IMR-90 (cell line): ENCODE measurements around the gene CLTA. TPM values are rescaled to one million over a fixed set of nuclear protein-coding genes. Genes with fewer than 3 reads are reported as not detected.

Experiments used
- ATAC-seq: fragments of 200-7000 bp; cut with Tn5 transposase; 2 replicates; pipeline ENCODE4 v1.9.1; 2020; ENCODE audit warnings: low read depth, mild to moderate bottlenecking, moderate library complexity
- BruUV-seq: library from RNA; stranded (reverse); fragments of 400-500 nt; replicated peaks from 2 replicates; lab custom pipeline; 2021; lab: Mats Ljungman, UMichigan
- CTCF ChIA-PET: fragments of 300-600 bp; formaldehyde crosslinking; extraction: SDS; loops from one replicate; lab custom pipeline; 2021; ENCODE audit warnings: antibody characterized with exemption; lab: Yijun Ruan, JAX
- POLR2A ChIA-PET: fragments of 300-600 bp; sonication (Branson Sonifier 250); formaldehyde crosslinking; loops from one replicate; lab custom pipeline; 2022; ENCODE audit warnings: antibody characterized with exemption; ENCODE audit not compliant: unreplicated experiment; lab: Charles Lee
- DNase-seq: peaks from one replicate; pipeline ENCODE4 v3.0.0; 2013
- H2AFZ ChIP-seq: replicated peaks from 2 replicates; pipeline ENCODE3; 2013; ENCODE audit warnings: low read length, mild to moderate bottlenecking; ENCODE audit not compliant: poor library complexity
- H2AK5ac ChIP-seq: 2 replicates; pipeline ENCODE4 v1.6.1; 2013; ENCODE audit warnings: low read depth, low read length, inconsistent platforms
- H2AK9ac ChIP-seq: replicated peaks from 2 replicates; pipeline ENCODE3; 2013; ENCODE audit warnings: mild to moderate bottlenecking, low read depth, low read length, moderate library complexity; ENCODE audit not compliant: poor library complexity
- H2BK120ac ChIP-seq: 2 replicates; pipeline ENCODE4 v1.6.1; 2013; ENCODE audit warnings: low read depth, low read length, inconsistent platforms
- H2BK15ac ChIP-seq: 3 replicates; pipeline ENCODE4 v1.6.1; 2013; ENCODE audit warnings: low read depth, low read length, inconsistent platforms
- H2BK20ac ChIP-seq: 2 replicates; pipeline ENCODE4 v1.6.1; 2013; ENCODE audit warnings: low read depth, mild to moderate bottlenecking, inconsistent platforms, low read length, moderate library complexity
- H2BK5ac ChIP-seq: 2 replicates; pipeline ENCODE4 v1.6.1; 2013; ENCODE audit warnings: mild to moderate bottlenecking, low read depth, low read length, inconsistent platforms; ENCODE audit not compliant: poor library complexity, severe bottlenecking
- H3K14ac ChIP-seq: replicated peaks from 2 replicates; pipeline ENCODE4 v1.6.1; 2013; ENCODE audit warnings: low read depth, low read length, inconsistent platforms
- H3K18ac ChIP-seq: 2 replicates; pipeline ENCODE4 v1.6.1; 2013; ENCODE audit warnings: low read depth, low read length, control low read depth
- H3K23ac ChIP-seq: 2 replicates; pipeline ENCODE4 v1.6.1; 2013; ENCODE audit warnings: low read depth, low read length, inconsistent platforms
- H3K27ac ChIP-seq: 2 replicates; pipeline ENCODE4 v1.5.1; 2013; ENCODE audit warnings: mild to moderate bottlenecking, control low read depth, low read length; ENCODE audit not compliant: insufficient read depth
- H3K27me3 ChIP-seq: 2 replicates; pipeline ENCODE4 v1.6.1; 2013; ENCODE audit warnings: low read length; ENCODE audit not compliant: control insufficient read depth, insufficient read depth
- H3K36me3 ChIP-seq: 2 replicates; pipeline ENCODE4 v1.6.1; 2013; ENCODE audit warnings: low read length, mixed read lengths; ENCODE audit not compliant: control insufficient read depth, insufficient read depth
- H3K4ac ChIP-seq: 2 replicates; pipeline ENCODE4 v1.6.1; 2013; ENCODE audit warnings: low read depth, low read length, inconsistent platforms
- H3K4me1 ChIP-seq: 2 replicates; pipeline ENCODE4 v1.6.1; 2013; ENCODE audit warnings: low read length, mixed read lengths; ENCODE audit not compliant: control insufficient read depth, insufficient read depth
- H3K4me2 ChIP-seq: 2 replicates; pipeline ENCODE4 v1.6.1; 2013; ENCODE audit warnings: low read depth, mild to moderate bottlenecking, control low read depth, low read length, moderate library complexity
- H3K4me3 ChIP-seq: 2 replicates; pipeline ENCODE4 v1.5.1; 2013; ENCODE audit warnings: low read depth, mild to moderate bottlenecking, control low read depth, low read length, moderate library complexity; ENCODE audit not compliant: insufficient read depth
- H3K56ac ChIP-seq: 2 replicates; pipeline ENCODE4 v1.6.1; 2013; ENCODE audit warnings: low read length, inconsistent platforms; ENCODE audit not compliant: insufficient read depth; ENCODE audit errors: extremely low read depth
- H3K79me1 ChIP-seq, 2 experiments: 2 replicates each; pipeline ENCODE4 v1.6.1; 2013; ENCODE audit warnings: low read length in 2 of 2, inconsistent platforms in 1 of 2, low read depth in 1 of 2
- H3K9ac ChIP-seq: 2 replicates; pipeline ENCODE4 v1.6.1; 2013; ENCODE audit warnings: low read depth, low read length, control low read depth
- H3K9me1 ChIP-seq: 2 replicates; pipeline ENCODE4 v1.6.1; 2013; ENCODE audit warnings: low read length, inconsistent platforms; ENCODE audit not compliant: insufficient read depth
- H3K9me3 ChIP-seq: 2 replicates; pipeline ENCODE4 v1.6.1; 2013; ENCODE audit warnings: low read length; ENCODE audit not compliant: control insufficient read depth, insufficient read depth
- H4K20me1 ChIP-seq: 2 replicates; pipeline ENCODE4 v1.6.1; 2013; ENCODE audit warnings: low read length, inconsistent platforms; ENCODE audit not compliant: insufficient read depth
- H4K5ac ChIP-seq: 2 replicates; pipeline ENCODE4 v1.6.1; 2013; ENCODE audit warnings: mild to moderate bottlenecking, low read depth, low read length, control low read depth
- H4K8ac ChIP-seq, 2 experiments: 2 replicates each; pipeline ENCODE4 v1.6.1; 2013; ENCODE audit warnings: low read depth in 2 of 2, low read length in 2 of 2, control low read depth in 1 of 2, inconsistent platforms in 1 of 2
- H4K91ac ChIP-seq: 2 replicates; pipeline ENCODE4 v1.6.1; 2013; ENCODE audit warnings: low read depth, low read length, inconsistent platforms; ENCODE audit not compliant: insufficient read depth
- CEBPB ChIP-seq: IDR thresholded peaks from 2 replicates; pipeline ENCODE4 v1.6.1; 2012; ENCODE audit warnings: low read depth, low read length, improper control_type of control experiment
- ELK1 ChIP-seq: fragments of 150-350 bp; IDR thresholded peaks from 2 replicates; pipeline ENCODE4 v1.6.1; 2016; ENCODE audit warnings: low read depth, mild to moderate bottlenecking, low read length, moderate library complexity, borderline replicate concordance
- FOS ChIP-seq: fragments of 150-350 bp; IDR thresholded peaks from 2 replicates; pipeline ENCODE4 v1.6.1; 2016; ENCODE audit warnings: low read depth, low read length
- MAFK ChIP-seq: IDR thresholded peaks from 2 replicates; pipeline ENCODE4 v1.6.1; 2012; ENCODE audit warnings: low read depth, low read length, improper control_type of control experiment
- MXI1 ChIP-seq: IDR thresholded peaks from 2 replicates; pipeline ENCODE4 v1.6.1; 2012; ENCODE audit warnings: low read depth, mild to moderate bottlenecking, low read length, moderate library complexity, borderline replicate concordance
- NFE2L2 ChIP-seq: fragments of 150-350 bp; IDR thresholded peaks from 2 replicates; pipeline ENCODE4 v1.6.1; 2016; ENCODE audit warnings: low read depth, mild to moderate bottlenecking, low read length
- POLR2A ChIP-seq: IDR thresholded peaks from 2 replicates; pipeline ENCODE4 v1.6.1; 2012; ENCODE audit warnings: mild to moderate bottlenecking, low read depth, low read length
- RAD21 ChIP-seq: IDR thresholded peaks from 2 replicates; pipeline ENCODE4 v1.6.1; 2012; ENCODE audit warnings: low read length, improper control_type of control experiment
- RCOR1 ChIP-seq: IDR thresholded peaks from 2 replicates; pipeline ENCODE4 v1.6.1; 2012; ENCODE audit warnings: mild to moderate bottlenecking, low read length, improper control_type of control experiment; ENCODE audit not compliant: insufficient replicate concordance
- RFX5 ChIP-seq: IDR thresholded peaks from 2 replicates; pipeline ENCODE4 v1.8.0; 2012; ENCODE audit warnings: low read depth, mild to moderate bottlenecking, low read length, moderate library complexity
- USF2 ChIP-seq: fragments of 150-350 bp; IDR thresholded peaks from 2 replicates; pipeline ENCODE4 v1.6.1; 2017; ENCODE audit warnings: mild to moderate bottlenecking, antibody characterized with exemption, low read length, low read depth
- WGBS, 2 experiments: methylation state at CpG; one replicate each; pipeline versions ENCODE4 v1.1.5 to v1.1.7; 2013; ENCODE audit warnings: missing lambda C conversion rate in 2 of 2; ENCODE audit not compliant: insufficient read length in 1 of 2; ENCODE audit errors: extremely low coverage in 2 of 2; 5-methylcytosine and 5-hydroxymethylcytosine counted together
- dilution Hi-C: fragments of 300-500 bp; cut with HindIII; formaldehyde crosslinking; loops from one replicate; pipeline ENCODE4 v1.14.3; 2018; ENCODE audit warnings: low sequenced_read_pairs; ENCODE audit not compliant: unreplicated experiment
- in situ Hi-C: fragments of 300-500 bp; cut with MboI; formaldehyde crosslinking; loops from 3 replicates; pipeline ENCODE4 v1.14.3; 2019; ENCODE audit warnings: low sequenced_read_pairs, inconsistent platforms, mixed read lengths
- intact Hi-C: fragments of 100-400 bp; cut with micrococcal nuclease; formaldehyde crosslinking; loops from 2 replicates; pipeline ENCODE4 v1.10.0; 2022
- polyA plus RNA-seq, 3 experiments: library from polyadenylated mRNA; depleted of rRNA; stranded (reverse); fragments of >200 nt; gene quantifications; 2 replicates each; pipeline ENCODE4 v1.2.3, GENCODE V29; 2012; ENCODE audit warnings: low replicate concordance in 1 of 3
- total RNA-seq: library from RNA; depleted of rRNA; stranded (reverse); fragments of >200 nt; gene quantifications from 2 replicates; pipeline ENCODE4 v1.2.3, GENCODE V29; 2012

Gene CLTA
- total and polyA plus RNA-seq, 2 of the 4 experiments (the other 2 are of a cell fraction): 133 to 246 TPM

- BruUV-seq: no TSS peak
- Histone ChIP-seq H2AFZ (no peak overlapping the region), H2AK9ac (peak overlapping the region; percentile 1), H2BK20ac (no peak overlapping the region), H3K4me2 (no peak overlapping the region), H3K56ac (no peak overlapping the region), H3K9me1 (peaks cover 3% of the 10 kb centered on the region; the same call in 1 of the 2 replicates), H3K36me3 (peaks cover 56% of the 10 kb centered on the region), H4K8ac (no peak overlapping the region), H2BK5ac (no peak overlapping the region), H3K27me3 (no peaks in the 10 kb centered on the region), H3K4ac (no peak overlapping the region), H3K4me3 (no peak overlapping the region), H3K14ac (no peak overlapping the region), H2BK15ac (no peak overlapping the region), H2AK5ac (no peak overlapping the region), H3K23ac (peak overlapping the region; percentile 9; the same call in 1 of the 2 replicates), H3K79me1 (peaks cover 42 to 48% of the 10 kb centered on the region in 2 experiments), H4K91ac (no peak overlapping the region), H2BK120ac (no peak overlapping the region), H3K9ac (no peak overlapping the region), H4K20me1 (0 out of 2 replicates have a peak, but pooled peaks cover 4% of the 10 kb centered on the region), H4K5ac (no peak overlapping the region), H3K4me1 (no peaks in the 10 kb centered on the region), H3K9me3 (peaks cover 6% of the 10 kb centered on the region), H3K27ac (no peak overlapping the region), H3K18ac (no peak overlapping the region)
- POLR2A ChIA-PET: no interaction called here
- intact Hi-C loops: no loop called here
- CTCF ChIA-PET: no interaction called here
- no CpG with 5 or more reads among the region's 1 CpG for WGBS, 2 experiments
- DNase-seq: peak; percentile 45
- ATAC-seq: no peak
- in situ Hi-C loops: no loop called here
- TF ChIP-seq NFE2L2 (no peak), MAFK (no peak), RCOR1 (no peak), RAD21 (no peak), FOS (no peak), USF2 (no peak), CEBPB (no peak), POLR2A (no peak), RFX5 (no peak), MXI1 (no peak), ELK1 (no peak)
- dilution Hi-C loops: no loop called here
These were observed 31.7 kb downstream of the CLTA start for GRCh38 chr9:36222449-36222848.
